ENCODE measurements around the gene SLC7A9.

DNA sequence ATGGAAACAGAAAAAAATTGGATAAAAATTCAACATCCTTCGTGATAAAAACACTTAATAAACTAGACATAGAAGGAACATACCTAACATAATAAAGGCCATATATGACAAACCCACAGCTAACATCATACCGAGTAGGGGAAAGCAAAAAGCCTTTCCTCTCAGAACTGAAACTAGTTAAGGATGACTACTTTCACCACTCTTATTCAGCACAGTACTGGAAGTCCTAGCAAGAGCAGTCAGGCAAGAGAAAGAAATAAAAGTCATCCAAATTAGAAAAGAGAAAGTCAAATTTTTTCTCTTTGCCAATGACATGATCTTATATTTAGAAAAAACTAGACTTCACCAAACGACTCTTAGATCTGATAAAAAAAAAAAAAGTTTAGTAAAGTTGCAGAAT lies 25.8 kb upstream of the SLC7A9 start:
- no peak for TF ChIP-seq POLR2A (IDR thresholded peaks at IDR 0.05)
- no peak for TF ChIP-seq CTCF (IDR thresholded peaks at IDR 0.05 in 4 of 5, conservative IDR thresholded peaks at IDR 0.05 in 1 of 5)

Measured in gastrocnemius medialis (tissue), 4 donors.